Neural progenitor cell (in vitro differentiated cells): Measurements from ENCODE around the gene AUTS2. TPM values are rescaled to one million over a fixed set of nuclear protein-coding genes. Genes with fewer than 3 reads are reported as not detected.
"Not testable (repeated sequence)": the region's sequence is repeated elsewhere in the genome, so short reads cannot be mapped to it uniquely, and the experiment has no call there.

Source experiments
- DNase-seq: peaks from one replicate; pipeline ENCODE4 v3.0.0-alpha.2; 2016; ENCODE audit warnings: low spot score
- H2AFZ ChIP-seq: fragments of 200-600 bp; sonication (generic); replicated peaks from 2 replicates; pipeline ENCODE4 v1.6.1; 2016; ENCODE audit warnings: antibody characterized with exemption
- H3F3A ChIP-seq: fragments of 200-600 bp; sonication (generic); 2 replicates; pipeline ENCODE4 v1.6.1; 2016; ENCODE audit warnings: antibody characterized with exemption, low read depth
- H3K27ac ChIP-seq: fragments of 200-600 bp; sonication (generic); 2 replicates; pipeline ENCODE4 v1.5.1; 2016; ENCODE audit warnings: mild to moderate bottlenecking
- H3K27me3 ChIP-seq: fragments of 200-600 bp; sonication (generic); 2 replicates; pipeline ENCODE4 v1.6.1; 2016; ENCODE audit warnings: mild to moderate bottlenecking, moderate library complexity
- H3K36me3 ChIP-seq: fragments of 200-600 bp; sonication (generic); 2 replicates; pipeline ENCODE4 v1.5.1; 2016
- H3K4me1 ChIP-seq: fragments of 200-600 bp; sonication (generic); 2 replicates; pipeline ENCODE4 v1.6.1; 2016; ENCODE audit warnings: mixed run types
- H3K4me2 ChIP-seq: fragments of 200-600 bp; sonication (generic); 2 replicates; pipeline ENCODE4 v1.6.1; 2016
- H3K4me3 ChIP-seq: fragments of 200-600 bp; sonication (generic); 2 replicates; pipeline ENCODE4 v1.5.1; 2016
- H3K79me2 ChIP-seq: fragments of 200-600 bp; sonication (generic); 2 replicates; pipeline ENCODE4 v1.6.1; 2016; ENCODE audit warnings: low read depth
- H3K9ac ChIP-seq: fragments of 200-600 bp; sonication (generic); 2 replicates; pipeline ENCODE4 v1.6.1; 2016
- H3K9me3 ChIP-seq: fragments of 200-600 bp; sonication (generic); 2 replicates; pipeline ENCODE4 v1.5.1; 2016; ENCODE audit warnings: low read depth
- H4K20me1 ChIP-seq: fragments of 200-600 bp; sonication (generic); 2 replicates; pipeline ENCODE4 v1.6.1; 2016; ENCODE audit warnings: low read depth
- H3K27ac Mint-ChIP-seq: 3 replicates; pipeline ENCODE4 v1.8.0; 2021; ENCODE audit warnings: mixed read lengths
- H3K27me3 Mint-ChIP-seq: 2 replicates; pipeline ENCODE4 v1.8.0; 2022; ENCODE audit warnings: low read depth, mild to moderate bottlenecking, inconsistent platforms, moderate library complexity, mixed read lengths; ENCODE audit not compliant: insufficient read depth
- H3K36me3 Mint-ChIP-seq: 3 replicates; pipeline ENCODE4 v1.8.0; 2021; ENCODE audit warnings: mixed read lengths
- H3K4me1 Mint-ChIP-seq: 3 replicates; pipeline ENCODE4 v1.8.0; 2021; ENCODE audit warnings: mixed read lengths
- H3K4me3 Mint-ChIP-seq: 3 replicates; pipeline ENCODE4 v1.8.0; 2021; ENCODE audit warnings: mild to moderate bottlenecking, moderate library complexity, mixed read lengths
- H3K9me3 Mint-ChIP-seq: 3 replicates; pipeline ENCODE4 v1.8.0; 2020; ENCODE audit warnings: mixed read lengths
- CTCF ChIP-seq: fragments of 200-600 bp; sonication (generic); IDR thresholded peaks from 2 replicates; pipeline ENCODE4 v1.5.1; 2017; ENCODE audit warnings: antibody characterized with exemption, mild to moderate bottlenecking
- EZH2 ChIP-seq: fragments of 200-600 bp; sonication (generic); IDR thresholded peaks from 2 replicates; pipeline ENCODE4 v1.6.1; 2017; ENCODE audit warnings: antibody characterized with exemption, mild to moderate bottlenecking, moderate library complexity
- EZH2phosphoT487 ChIP-seq: fragments of 200-600 bp; sonication (generic); IDR thresholded peaks from 2 replicates; pipeline ENCODE4 v1.6.1; 2017; ENCODE audit warnings: antibody characterized with exemption
- total RNA-seq: library from RNA; depleted of rRNA; stranded (reverse); fragments of >200 nt; gene quantifications from 2 replicates; pipeline ENCODE4 v1.2.3, GENCODE V29; 2015; ENCODE audit warnings: low replicate concordance

Gene AUTS2
- total RNA-seq, 1 donor from 2014 or later, result 50.0 TPM

DNA sequence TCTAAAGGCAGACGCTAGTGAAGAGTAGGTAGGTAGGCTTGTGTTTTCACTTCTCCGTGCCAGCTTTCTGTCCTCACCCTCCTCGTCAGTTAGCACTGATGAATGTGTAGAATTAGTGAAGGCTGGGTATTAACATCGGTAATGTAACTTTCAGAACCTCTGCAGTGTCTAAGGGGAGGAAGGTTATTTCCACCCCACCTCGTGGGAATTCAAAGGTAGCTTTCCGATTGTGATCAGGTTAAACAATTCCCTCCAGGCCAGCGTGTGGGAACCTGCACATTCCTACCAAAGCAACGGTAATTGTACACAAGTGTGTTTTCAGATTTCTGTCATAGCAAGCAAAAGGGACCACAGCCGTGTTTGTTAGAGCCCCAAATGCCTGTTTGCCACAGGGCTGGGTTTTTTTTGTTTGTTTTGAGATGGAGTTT lies 1128.7 kb downstream of the AUTS2 start:
- Histone ChIP-seq H3F3A (peaks cover 75% of the 10 kb centered on the region), H3K4me2 (peak overlapping the region; percentile 70), H4K20me1 (peaks cover 91% of the 10 kb centered on the region), H3K9me3 (no peaks in the 10 kb centered on the region), H3K79me2 (peaks cover 100% of the 10 kb centered on the region), H3K4me1 (peaks cover 66% of the 10 kb centered on the region), H2AFZ (no peak overlapping the region), H3K36me3 (peaks cover 5% of the 10 kb centered on the region), H3K9ac (no peak overlapping the region), H3K4me3 (peak overlapping the region; percentile 35), H3K27ac (peak overlapping the region; percentile 40), H3K27me3 (no peaks in the 10 kb centered on the region)
- Mint-ChIP-seq H3K36me3 (peaks cover 36% of the 10 kb centered on the region), H3K27me3 (peaks cover 4% of the 10 kb centered on the region), H3K4me3 (no peak overlapping the region), H3K9me3 (peaks cover 29% of the 10 kb centered on the region), H3K4me1 (peaks cover 51% of the 10 kb centered on the region), H3K27ac (no peak overlapping the region)
- no peak for DNase-seq
- no peak for TF ChIP-seq EZH2phosphoT487
- TF ChIP-seq CTCF, result no peak
- no peak for TF ChIP-seq EZH2

DNA sequence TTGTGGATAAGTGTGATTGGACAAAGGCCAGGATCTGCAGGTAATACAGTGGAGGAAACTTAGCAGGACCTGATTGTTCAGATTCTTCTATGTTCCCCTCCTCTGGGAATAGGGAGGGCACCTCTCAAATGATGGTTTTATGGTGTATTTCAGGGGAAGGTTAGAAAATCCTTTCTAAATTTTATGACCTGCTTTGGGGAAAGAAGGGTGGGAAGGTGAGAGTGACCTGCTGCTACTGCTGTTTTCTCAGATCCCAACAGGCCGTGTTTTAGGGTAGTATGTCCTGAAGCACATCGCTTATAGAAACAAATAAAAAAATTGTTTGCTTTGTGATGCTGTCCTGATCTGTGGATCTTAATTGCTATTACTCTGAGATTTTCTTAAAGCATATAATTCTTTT lies 1129.6 kb downstream of the AUTS2 start:
- H3K4me3 Mint-ChIP-seq, result no peak overlapping the region
- H3K4me1 Mint-ChIP-seq, result peaks cover 44% of the 10 kb centered on the region
- no peak overlapping the region for H3K27ac Mint-ChIP-seq
- no peaks in the 10 kb centered on the region for H3K27me3 ChIP-seq
- peaks cover 100% of the 10 kb centered on the region for H3K79me2 ChIP-seq
- peaks cover 4% of the 10 kb centered on the region for H3K27me3 Mint-ChIP-seq
- H3K36me3 ChIP-seq, result peaks cover 5% of the 10 kb centered on the region
- DNase-seq, result no peak
- peaks cover 41% of the 10 kb centered on the region for H3K36me3 Mint-ChIP-seq
- H3K9me3 ChIP-seq, result no peaks in the 10 kb centered on the region
- peak overlapping the region; percentile 40 for H3K27ac ChIP-seq
- peaks cover 66% of the 10 kb centered on the region for H3F3A ChIP-seq
- H3K9me3 Mint-ChIP-seq, result peaks cover 30% of the 10 kb centered on the region
- peak overlapping the region; percentile 70 for H3K4me2 ChIP-seq
- H3K9ac ChIP-seq, result no peak overlapping the region
- peaks cover 91% of the 10 kb centered on the region for H4K20me1 ChIP-seq
- no peak overlapping the region for H2AFZ ChIP-seq
- TF ChIP-seq EZH2 (no peak), CTCF (no peak), EZH2phosphoT487 (no peak)
- peaks cover 57% of the 10 kb centered on the region for H3K4me1 ChIP-seq
- H3K4me3 ChIP-seq, result no peak overlapping the region

- H3K79me2 ChIP-seq, result peaks cover 100% of the 10 kb centered on the region
These were observed 1130.7 kb downstream of the AUTS2 start for GRCh38 chr7:70728872-70729552.

GRCh38 chr7:70729553-70730157 lies 1131.4 kb downstream of the AUTS2 start:
- peak overlapping the region; percentile 40 for H3K27ac ChIP-seq
- H3K4me3 ChIP-seq, result peak overlapping the region; percentile 18
- not testable (repeated sequence) for DNase-seq, H3K9me3 ChIP-seq, H2AFZ ChIP-seq, H3K27me3 ChIP-seq, H3K27me3 Mint-ChIP-seq, H3K36me3 ChIP-seq, H3K9ac ChIP-seq, H3K4me3 Mint-ChIP-seq
- H3K4me2 ChIP-seq, result peak overlapping the region; percentile 70
- peaks cover 91% of the 10 kb centered on the region for H4K20me1 ChIP-seq
- Mint-ChIP-seq H3K27ac (peak overlapping the region; percentile 91), H3K9me3 (peaks cover 29% of the 10 kb centered on the region), H3K4me1 (peaks cover 44% of the 10 kb centered on the region), H3K36me3 (peaks cover 42% of the 10 kb centered on the region)
- H3K4me1 ChIP-seq, result peaks cover 50% of the 10 kb centered on the region
- peaks cover 100% of the 10 kb centered on the region for H3K79me2 ChIP-seq
- peaks cover 50% of the 10 kb centered on the region for H3F3A ChIP-seq

More at GRCh38 chr7:70728872-70729552, 1130.7 kb downstream of the AUTS2 start:
- Histone ChIP-seq H3K4me3 (peak overlapping the region; percentile 18), H2AFZ (no peak overlapping the region), H3K27me3 (no peaks in the 10 kb centered on the region), H3K36me3 (peaks cover 5% of the 10 kb centered on the region), H3K9ac (no peak overlapping the region), H4K20me1 (peaks cover 90% of the 10 kb centered on the region), H3F3A (peaks cover 54% of the 10 kb centered on the region), H3K9me3 (no peaks in the 10 kb centered on the region), H3K4me2 (peak overlapping the region; percentile 70), H3K27ac (peak overlapping the region; percentile 40), H3K4me1 (peaks cover 50% of the 10 kb centered on the region)
- TF ChIP-seq EZH2 (no peak), EZH2phosphoT487 (peak; percentile 27)
- Mint-ChIP-seq H3K4me1 (peaks cover 40% of the 10 kb centered on the region), H3K4me3 (no peak overlapping the region), H3K9me3 (peaks cover 32% of the 10 kb centered on the region), H3K36me3 (peaks cover 42% of the 10 kb centered on the region), H3K27ac (peak overlapping the region; percentile 91), H3K27me3 (peaks cover 4% of the 10 kb centered on the region)
- DNase-seq, result peak; percentile 90
